HG03045 (cell line): ENCODE data around the gene CYP26B1.

ENCODE experiments used
- ATAC-seq: cut with Tn5 transposase; IDR thresholded peaks from one replicate; pipeline ENCODE4 v1.9.1; 2021; ENCODE audit warnings: mild to moderate bottlenecking, moderate library complexity; ENCODE audit not compliant: unreplicated experiment

CYP26B1 gene

GRCh38 chr2:72113847-72114692 lies 33.6 kb downstream of the CYP26B1 start:
- ATAC-seq = no peak

- ATAC-seq = no peak
Measured at GRCh38 chr2:72112981-72113846, 34.4 kb downstream of the CYP26B1 start.

GRCh38 chr2:72112401-72112800 lies 35.3 kb downstream of the CYP26B1 start:
- ATAC-seq = no peak

- no peak for ATAC-seq
Measured at GRCh38 chr2:72111061-72111460, 36.6 kb downstream of the CYP26B1 start.

- no peak for ATAC-seq
Measured at GRCh38 chr2:72109904-72110303, 37.8 kb downstream of the CYP26B1 start.

- ATAC-seq = no peak
Measured at GRCh38 chr2:72109291-72109690, 38.4 kb downstream of the CYP26B1 start.

GRCh38 chr2:72108121-72108520 lies 39.5 kb downstream of the CYP26B1 start:
- ATAC-seq = no peak

- no peak for ATAC-seq
Measured at GRCh38 chr2:72106978-72107377, 40.7 kb downstream of the CYP26B1 start.

GRCh38 chr2:72104821-72105588 lies 42.7 kb downstream of the CYP26B1 start:
- ATAC-seq = no peak

GRCh38 chr2:72103690-72104089 lies 44.0 kb downstream of the CYP26B1 start:
- ATAC-seq = no peak

GRCh38 chr2:72103161-72103560 lies 44.5 kb downstream of the CYP26B1 start:
- no peak for ATAC-seq

- no peak for ATAC-seq
Measured at GRCh38 chr2:72098935-72099334, 48.7 kb downstream of the CYP26B1 start.

GRCh38 chr2:72097276-72097675 lies 50.4 kb downstream of the CYP26B1 start:
- no peak for ATAC-seq

- no peak for ATAC-seq
Measured at GRCh38 chr2:72096181-72096580, 51.5 kb downstream of the CYP26B1 start.

- ATAC-seq = no peak
Measured at GRCh38 chr2:72095364-72095763, 52.3 kb downstream of the CYP26B1 start.

- ATAC-seq = no peak
Measured at GRCh38 chr2:72094701-72095100, 53.0 kb downstream of the CYP26B1 start.

GRCh38 chr2:72092111-72092510 lies 55.6 kb downstream of the CYP26B1 start:
- ATAC-seq = no peak

GRCh38 chr2:72090781-72091482 lies 56.7 kb downstream of the CYP26B1 start:
- ATAC-seq = no peak

- no peak for ATAC-seq
Measured at GRCh38 chr2:72090271-72090720, 57.4 kb downstream of the CYP26B1 start.

GRCh38 chr2:72089537-72089936 lies 58.1 kb downstream of the CYP26B1 start:
- ATAC-seq = no peak
